ENCODE results near the gene OGDH. TPM values are rescaled to one million over a fixed set of nuclear protein-coding genes. Genes with fewer than 3 reads are reported as not detected.
A peak's percentile ranks its signal among the peaks of the same experiment; 100 is the strongest.

OGDH gene
- total RNA-seq, 1 donor from 2014 or later: 68.0 TPM

GRCh38 chr7:44652535-44652934, 46.1 kb downstream of the OGDH start:
- Mint-ChIP-seq H3K4me3 (ENCODE audit: unreplicated experiment) (no peak overlapping the region), H3K27ac (ENCODE audit: unreplicated experiment) (no peak overlapping the region), H3K9me3 (ENCODE audit: unreplicated experiment) (no peaks in the 10 kb centered on the region), H3K4me1 (ENCODE audit: unreplicated experiment) (no peaks in the 10 kb centered on the region), H3K27me3 (ENCODE audit: unreplicated experiment) (no peaks in the 10 kb centered on the region), H3K36me3 (ENCODE audit: unreplicated experiment) (peaks cover 37% of the 10 kb centered on the region)
- TF ChIP-seq, protein P1, sequence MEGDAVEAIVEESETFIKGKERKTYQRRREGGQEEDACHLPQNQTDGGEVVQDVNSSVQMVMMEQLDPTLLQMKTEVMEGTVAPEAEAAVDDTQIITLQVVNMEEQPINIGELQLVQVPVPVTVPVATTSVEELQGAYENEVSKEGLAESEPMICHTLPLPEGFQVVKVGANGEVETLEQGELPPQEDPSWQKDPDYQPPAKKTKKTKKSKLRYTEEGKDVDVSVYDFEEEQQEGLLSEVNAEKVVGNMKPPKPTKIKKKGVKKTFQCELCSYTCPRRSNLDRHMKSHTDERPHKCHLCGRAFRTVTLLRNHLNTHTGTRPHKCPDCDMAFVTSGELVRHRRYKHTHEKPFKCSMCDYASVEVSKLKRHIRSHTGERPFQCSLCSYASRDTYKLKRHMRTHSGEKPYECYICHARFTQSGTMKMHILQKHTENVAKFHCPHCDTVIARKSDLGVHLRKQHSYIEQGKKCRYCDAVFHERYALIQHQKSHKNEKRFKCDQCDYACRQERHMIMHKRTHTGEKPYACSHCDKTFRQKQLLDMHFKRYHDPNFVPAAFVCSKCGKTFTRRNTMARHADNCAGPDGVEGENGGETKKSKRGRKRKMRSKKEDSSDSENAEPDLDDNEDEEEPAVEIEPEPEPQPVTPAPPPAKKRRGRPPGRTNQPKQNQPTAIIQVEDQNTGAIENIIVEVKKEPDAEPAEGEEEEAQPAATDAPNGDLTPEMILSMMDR (IDR thresholded peaks at IDR 0.05): no peak
- no peak for DNase-seq (ENCODE audit: extremely low spot score, unreplicated experiment)

DNA sequence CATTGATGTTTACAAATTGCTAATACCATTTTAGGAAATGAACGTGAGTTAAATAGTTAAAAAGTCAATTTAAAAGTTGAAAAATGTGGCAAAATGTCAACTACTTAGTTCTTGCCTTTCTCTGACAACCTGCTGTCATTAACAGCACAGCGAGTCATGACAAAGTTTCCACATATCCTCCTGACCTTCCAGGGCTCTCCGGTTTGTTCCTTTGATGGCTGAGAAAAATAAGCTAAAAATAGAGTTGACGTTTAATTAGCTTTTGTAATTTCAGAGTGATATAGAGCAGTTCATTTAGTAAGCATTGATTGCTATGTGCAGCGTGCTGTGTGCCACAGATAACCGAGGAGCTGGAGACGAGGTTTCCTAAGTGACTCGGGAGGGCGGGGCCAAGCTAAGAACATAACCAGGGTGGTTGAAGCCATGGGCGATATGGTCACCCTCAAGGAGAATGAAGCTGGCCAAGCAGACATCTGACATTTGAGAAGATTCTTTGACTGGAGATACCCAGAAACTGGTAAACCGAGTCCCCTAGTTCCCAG, 47.9 kb downstream of the OGDH start:
- Mint-ChIP-seq H3K36me3 (ENCODE audit: unreplicated experiment) (peaks cover 51% of the 10 kb centered on the region), H3K4me3 (ENCODE audit: unreplicated experiment) (no peak overlapping the region), H3K9me3 (ENCODE audit: unreplicated experiment) (peaks cover 2% of the 10 kb centered on the region), H3K4me1 (ENCODE audit: unreplicated experiment) (no peaks in the 10 kb centered on the region), H3K27me3 (ENCODE audit: unreplicated experiment) (no peaks in the 10 kb centered on the region), H3K27ac (ENCODE audit: unreplicated experiment) (no peak overlapping the region)
- TF ChIP-seq, protein P1 (IDR thresholded peaks at IDR 0.05): no peak
- DNase-seq (ENCODE audit: extremely low spot score, unreplicated experiment): no peak

DNA sequence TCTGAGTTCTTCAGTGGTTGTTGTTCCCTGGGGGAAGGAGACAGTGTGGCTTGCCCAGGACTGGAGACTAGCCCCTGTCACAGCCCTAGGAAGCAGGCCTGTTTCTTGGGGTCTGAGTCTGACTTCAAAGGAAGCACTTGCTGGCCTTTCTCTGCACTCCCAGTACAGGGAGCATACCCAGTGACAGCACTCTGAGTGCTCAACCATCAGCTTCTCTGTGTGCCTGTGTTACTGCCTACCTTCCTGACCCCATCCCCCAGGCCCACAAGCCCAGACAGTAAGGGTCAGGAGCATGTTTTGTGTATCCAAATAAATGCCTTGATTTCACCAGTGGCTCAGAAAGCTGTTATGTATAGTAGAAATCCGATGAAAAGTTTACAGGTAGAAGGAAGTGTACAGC, 48.9 kb downstream of the OGDH start:
- Mint-ChIP-seq H3K36me3 (ENCODE audit: unreplicated experiment) (peaks cover 58% of the 10 kb centered on the region), H3K4me3 (ENCODE audit: unreplicated experiment) (no peak overlapping the region)
- TF ChIP-seq, protein P1 (IDR thresholded peaks at IDR 0.05): no peak

GRCh38 chr7:44658979-44659378, 52.6 kb downstream of the OGDH start:
- peaks cover 66% of the 10 kb centered on the region for H3K36me3 Mint-ChIP-seq (ENCODE audit: unreplicated experiment)
- TF ChIP-seq, protein P1 (IDR thresholded peaks at IDR 0.05): no peak
- no peak for DNase-seq (ENCODE audit: extremely low spot score, unreplicated experiment)
- peaks cover 1% of the 10 kb centered on the region for H3K4me1 Mint-ChIP-seq (ENCODE audit: unreplicated experiment)
- H3K4me3 Mint-ChIP-seq (ENCODE audit: unreplicated experiment): no peak overlapping the region
- H3K27ac Mint-ChIP-seq (ENCODE audit: unreplicated experiment): no peak overlapping the region
- no peaks in the 10 kb centered on the region for H3K27me3 Mint-ChIP-seq (ENCODE audit: unreplicated experiment)
- H3K9me3 Mint-ChIP-seq (ENCODE audit: unreplicated experiment): peaks cover 14% of the 10 kb centered on the region

More for the DNA sequence above, 48.9 kb downstream of the OGDH start:
- H3K9me3 Mint-ChIP-seq (ENCODE audit: unreplicated experiment): peaks cover 9% of the 10 kb centered on the region
- H3K27me3 Mint-ChIP-seq (ENCODE audit: unreplicated experiment): no peaks in the 10 kb centered on the region
- H3K4me1 Mint-ChIP-seq (ENCODE audit: unreplicated experiment): no peaks in the 10 kb centered on the region
- no peak for DNase-seq (ENCODE audit: extremely low spot score, unreplicated experiment)
- H3K27ac Mint-ChIP-seq (ENCODE audit: unreplicated experiment): peak overlapping the region; percentile 27

- H3K27ac Mint-ChIP-seq (ENCODE audit: unreplicated experiment): no peak overlapping the region
- H3K36me3 Mint-ChIP-seq (ENCODE audit: unreplicated experiment): peaks cover 55% of the 10 kb centered on the region
- TF ChIP-seq, protein P1 (IDR thresholded peaks at IDR 0.05): no peak
- H3K4me1 Mint-ChIP-seq (ENCODE audit: unreplicated experiment): peaks cover 12% of the 10 kb centered on the region
- no peak for DNase-seq (ENCODE audit: extremely low spot score, unreplicated experiment)
- no peaks in the 10 kb centered on the region for H3K27me3 Mint-ChIP-seq (ENCODE audit: unreplicated experiment)
- no peak overlapping the region for H3K4me3 Mint-ChIP-seq (ENCODE audit: unreplicated experiment)
- H3K9me3 Mint-ChIP-seq (ENCODE audit: unreplicated experiment): peaks cover 14% of the 10 kb centered on the region
Measured at GRCh38 chr7:44661233-44661632, 54.8 kb downstream of the OGDH start.
